HG03280 (cell line): ENCODE results near the gene VAT1.
"Not testable (repeated sequence)": the region's sequence is repeated elsewhere in the genome, so short reads cannot be mapped to it uniquely, and the experiment has no call there.

Source experiments
- ATAC-seq: cut with Tn5 transposase; IDR thresholded peaks from one replicate; pipeline ENCODE4 v1.9.1; 2021; ENCODE audit warnings: mild to moderate bottlenecking, moderate library complexity; ENCODE audit not compliant: unreplicated experiment

The VAT1 gene

GRCh38 chr17:43021741-43022512 lies at the start of gene VAT1:
Gene VAT1 (minus strand): TSS chr17:43022385. CDS start chr17:43022322, 63 bp downstream.
- no peak for ATAC-seq

GRCh38 chr17:43070872-43071271 lies 48.7 kb upstream of the VAT1 start:
- no peak for ATAC-seq

- ATAC-seq: no peak
Measured at GRCh38 chr17:43070257-43070656, 48.1 kb upstream of the VAT1 start.

- no peak for ATAC-seq
Measured at GRCh38 chr17:43069368-43069898, 47.2 kb upstream of the VAT1 start.

- no peak for ATAC-seq
Measured at GRCh38 chr17:43068570-43069367, 46.6 kb upstream of the VAT1 start.

- no peak for ATAC-seq
Measured at GRCh38 chr17:43062984-43063638, 40.9 kb upstream of the VAT1 start.

- ATAC-seq: no peak
Measured at GRCh38 chr17:43056051-43056450, 33.9 kb upstream of the VAT1 start.

- not testable (repeated sequence) for ATAC-seq
Measured at GRCh38 chr17:43053008-43053407, 30.8 kb upstream of the VAT1 start.

- no peak for ATAC-seq
Measured at GRCh38 chr17:43051969-43052368, 29.8 kb upstream of the VAT1 start.

- ATAC-seq: no peak
Measured at GRCh38 chr17:43044024-43044423, 21.8 kb upstream of the VAT1 start.

- ATAC-seq: no peak
Measured at GRCh38 chr17:43043307-43043706, 21.1 kb upstream of the VAT1 start.

GRCh38 chr17:43042025-43042628 lies 19.9 kb upstream of the VAT1 start:
- no peak for ATAC-seq

- ATAC-seq: no peak
Measured at GRCh38 chr17:43040655-43041054, 18.5 kb upstream of the VAT1 start.

GRCh38 chr17:43039646-43040045 lies 17.5 kb upstream of the VAT1 start:
- ATAC-seq: no peak

- no peak for ATAC-seq
Measured at GRCh38 chr17:43034894-43035293, 12.7 kb upstream of the VAT1 start.

GRCh38 chr17:43033948-43034881 lies 12.0 kb upstream of the VAT1 start:
- no peak for ATAC-seq

GRCh38 chr17:43031666-43032065 lies 9.5 kb upstream of the VAT1 start:
- ATAC-seq: no peak

GRCh38 chr17:43030137-43030767 lies 8.1 kb upstream of the VAT1 start:
- no peak for ATAC-seq

- ATAC-seq: no peak
Measured at GRCh38 chr17:43028221-43028861, 6.2 kb upstream of the VAT1 start.
